ENCODE results near the gene FTSJ1. TPM values are rescaled to one million over a fixed set of nuclear protein-coding genes. Genes with fewer than 3 reads are reported as not detected.
A peak's percentile ranks its signal among the peaks of the same experiment; 100 is the strongest.
"Not testable (repeated sequence)": the region's sequence is repeated elsewhere in the genome, so short reads cannot be mapped to it uniquely, and the experiment has no call there.

The FTSJ1 gene
- 15.7 TPM for total RNA-seq
- long read RNA-seq, transcript FTSJ1-202 (13 exons, 1,892 nt), result major isoform, 6 of 13 reads
- long read RNA-seq, partial matches to known transcripts, result 1 of 13 reads
- long read RNA-seq, other reads (novel, unspliced or antisense), result 6 of 13 reads

- intact Hi-C loops (cut with DNase I), result no loop called here
- ATAC-seq, result peak; percentile 97
- peak; percentile 91 for DNase-seq (ENCODE audit: missing footprints)
Observed at GRCh38 chrX:48475774-48476577, at the start of gene FTSJ1. Gene FTSJ1 (plus strand): TSS chrX:48476199. CDS start chrX:48478048, 1,849 bp downstream.

- ATAC-seq; DNase-seq (ENCODE audit: missing footprints); intact Hi-C loops (cut with DNase I): not testable (repeated sequence)
Observed at GRCh38 chrX:48427027-48427716, 48.8 kb upstream of the FTSJ1 start.

GRCh38 chrX:48429606-48430005 lies 46.4 kb upstream of the FTSJ1 start:
- DNase-seq (ENCODE audit: missing footprints); intact Hi-C loops (cut with DNase I); ATAC-seq: not testable (repeated sequence)

- intact Hi-C loops (cut with DNase I); ATAC-seq; DNase-seq (ENCODE audit: missing footprints): not testable (repeated sequence)
Observed at GRCh38 chrX:48430166-48430565, 45.8 kb upstream of the FTSJ1 start.

GRCh38 chrX:48433713-48434112 lies 42.3 kb upstream of the FTSJ1 start:
- intact Hi-C loops (cut with DNase I); DNase-seq (ENCODE audit: missing footprints); ATAC-seq: not testable (repeated sequence)

GRCh38 chrX:48447201-48447600 lies 28.8 kb upstream of the FTSJ1 start:
- intact Hi-C loops (cut with DNase I); DNase-seq (ENCODE audit: missing footprints); ATAC-seq: not testable (repeated sequence)

GRCh38 chrX:48450076-48450475 lies 25.9 kb upstream of the FTSJ1 start:
- intact Hi-C loops (cut with DNase I), result no loop called here
- no peak for DNase-seq (ENCODE audit: missing footprints)
- no peak for ATAC-seq

GRCh38 chrX:48451708-48452107 lies 24.3 kb upstream of the FTSJ1 start:
- ATAC-seq (no peak), DNase-seq (ENCODE audit: missing footprints) (no peak)
- intact Hi-C loops (cut with DNase I), result no loop called here

- intact Hi-C loops (cut with DNase I), result no loop called here
- DNase-seq (ENCODE audit: missing footprints) (no peak), ATAC-seq (no peak)
Observed at GRCh38 chrX:48456628-48457331, 19.2 kb upstream of the FTSJ1 start.

- intact Hi-C loops (cut with DNase I), result no loop called here
- ATAC-seq, result peak; percentile 75
- peak; percentile 65 for DNase-seq (ENCODE audit: missing footprints)
Observed at GRCh38 chrX:48458711-48459110, 17.3 kb upstream of the FTSJ1 start.

GRCh38 chrX:48459483-48459882 lies 16.5 kb upstream of the FTSJ1 start:
- DNase-seq (ENCODE audit: missing footprints) (no peak), ATAC-seq (no peak)
- intact Hi-C loops (cut with DNase I), result no loop called here

GRCh38 chrX:48460031-48460430 lies 16.0 kb upstream of the FTSJ1 start:
- intact Hi-C loops (cut with DNase I), result no loop called here
- DNase-seq (ENCODE audit: missing footprints) (no peak), ATAC-seq (no peak)

- intact Hi-C loops (cut with DNase I), result no loop called here
- ATAC-seq (no peak), DNase-seq (ENCODE audit: missing footprints) (no peak)
Observed at GRCh38 chrX:48460606-48461005, 15.4 kb upstream of the FTSJ1 start.

- no peak for DNase-seq (ENCODE audit: missing footprints)
- intact Hi-C loops (cut with DNase I), result no loop called here
- ATAC-seq, result no peak
Observed at GRCh38 chrX:48461830-48462229, 14.2 kb upstream of the FTSJ1 start.

GRCh38 chrX:48465336-48465933 lies 10.6 kb upstream of the FTSJ1 start:
- ATAC-seq (peak; percentile 60), DNase-seq (ENCODE audit: missing footprints) (no peak)
- intact Hi-C loops (cut with DNase I), result no loop called here

GRCh38 chrX:48466696-48467095 lies 9.3 kb upstream of the FTSJ1 start:
- ATAC-seq (no peak), DNase-seq (ENCODE audit: missing footprints) (no peak)
- intact Hi-C loops (cut with DNase I), result no loop called here

GRCh38 chrX:48467281-48467761 lies 8.7 kb upstream of the FTSJ1 start:
- intact Hi-C loops (cut with DNase I), result no loop called here
- ATAC-seq (peak; percentile 50), DNase-seq (ENCODE audit: missing footprints) (no peak)

GRCh38 chrX:48468247-48468671 lies 7.7 kb upstream of the FTSJ1 start:
- ATAC-seq (no peak), DNase-seq (ENCODE audit: missing footprints) (no peak)
- intact Hi-C loops (cut with DNase I), result no loop called here

Measured in Right ventricle myocardium inferior (tissue), 1 donor.